WTC11 (cell line): Measurements from ENCODE around the gene ASB1.

Source experiments
- ATF6 ChIP-seq: sonication (generic); formaldehyde crosslinking; IDR thresholded peaks from 2 replicates; pipeline ENCODE4 v1.8.1; 2023; ENCODE audit warnings: mild to moderate bottlenecking, missing genetic modification reagents
- FOXK1 ChIP-seq: sonication (generic); formaldehyde crosslinking; IDR thresholded peaks from 2 replicates; pipeline ENCODE4 v1.8.0; 2022; ENCODE audit warnings: mild to moderate bottlenecking, moderate library complexity, missing genetic modification reagents
- FOXP1 ChIP-seq: sonication (generic); formaldehyde crosslinking; IDR thresholded peaks from 2 replicates; pipeline ENCODE4 v1.8.0; 2022; ENCODE audit warnings: missing genetic modification reagents, mild to moderate bottlenecking, moderate library complexity, borderline replicate concordance
- KAT7 ChIP-seq: sonication (generic); formaldehyde crosslinking; IDR thresholded peaks from 2 replicates; pipeline ENCODE4 v1.8.1; 2023; ENCODE audit warnings: missing genetic modification reagents, mild to moderate bottlenecking, borderline replicate concordance
- NFYB ChIP-seq: sonication (generic); formaldehyde crosslinking; conservative IDR thresholded peaks from 2 replicates; pipeline ENCODE4 v1.8.0; 2022; ENCODE audit warnings: low read depth, missing genetic modification reagents
- RELA ChIP-seq: sonication (generic); formaldehyde crosslinking; IDR thresholded peaks from 2 replicates; pipeline ENCODE4 v1.8.1; 2022; ENCODE audit warnings: missing genetic modification reagents, mild to moderate bottlenecking, borderline replicate concordance
- SMAD4 ChIP-seq: sonication (generic); formaldehyde crosslinking; IDR thresholded peaks from 2 replicates; pipeline ENCODE4 v1.8.0; 2022; ENCODE audit warnings: mild to moderate bottlenecking, missing genetic modification reagents
- ZNF121 ChIP-seq: sonication (generic); formaldehyde crosslinking; IDR thresholded peaks from 2 replicates; pipeline ENCODE4 v1.8.0; 2023; ENCODE audit warnings: missing genetic modification reagents
- TF ChIP-seq, protein P1 (sequence below): fragments of 200-600 bp; IDR thresholded peaks from 2 replicates; pipeline ENCODE4 v1.8.0; 2022; ENCODE audit warnings: antibody characterized with exemption
- TF ChIP-seq, protein P2 (sequence below): sonication (generic); formaldehyde crosslinking; IDR thresholded peaks from 2 replicates; pipeline ENCODE4 v1.8.1; 2023; ENCODE audit warnings: mild to moderate bottlenecking, missing genetic modification reagents, moderate library complexity
- TF ChIP-seq, protein P3 (sequence below): sonication (generic); formaldehyde crosslinking; IDR thresholded peaks from 2 replicates; pipeline ENCODE4 v1.8.1; 2022; ENCODE audit warnings: low read depth, missing genetic modification reagents, borderline replicate concordance
- TF ChIP-seq, protein P4 (sequence below): sonication (generic); formaldehyde crosslinking; IDR thresholded peaks from 2 replicates; pipeline ENCODE4 v1.8.1; 2022; ENCODE audit warnings: missing genetic modification reagents, borderline replicate concordance
- TF ChIP-seq, protein P5 (sequence below): sonication (generic); formaldehyde crosslinking; IDR thresholded peaks from 2 replicates; pipeline ENCODE4 v1.8.1; 2022; ENCODE audit warnings: mild to moderate bottlenecking, missing genetic modification reagents, moderate library complexity, borderline replicate concordance

GRCh38 chr2:238397356-238397755 is 29.4 kb upstream of the ASB1 start:
- no peak for TF ChIP-seq SMAD4 (CRISPR knock-in tag)
- TF ChIP-seq NFYB (CRISPR knock-in tag): no peak
- TF ChIP-seq, protein P1, sequence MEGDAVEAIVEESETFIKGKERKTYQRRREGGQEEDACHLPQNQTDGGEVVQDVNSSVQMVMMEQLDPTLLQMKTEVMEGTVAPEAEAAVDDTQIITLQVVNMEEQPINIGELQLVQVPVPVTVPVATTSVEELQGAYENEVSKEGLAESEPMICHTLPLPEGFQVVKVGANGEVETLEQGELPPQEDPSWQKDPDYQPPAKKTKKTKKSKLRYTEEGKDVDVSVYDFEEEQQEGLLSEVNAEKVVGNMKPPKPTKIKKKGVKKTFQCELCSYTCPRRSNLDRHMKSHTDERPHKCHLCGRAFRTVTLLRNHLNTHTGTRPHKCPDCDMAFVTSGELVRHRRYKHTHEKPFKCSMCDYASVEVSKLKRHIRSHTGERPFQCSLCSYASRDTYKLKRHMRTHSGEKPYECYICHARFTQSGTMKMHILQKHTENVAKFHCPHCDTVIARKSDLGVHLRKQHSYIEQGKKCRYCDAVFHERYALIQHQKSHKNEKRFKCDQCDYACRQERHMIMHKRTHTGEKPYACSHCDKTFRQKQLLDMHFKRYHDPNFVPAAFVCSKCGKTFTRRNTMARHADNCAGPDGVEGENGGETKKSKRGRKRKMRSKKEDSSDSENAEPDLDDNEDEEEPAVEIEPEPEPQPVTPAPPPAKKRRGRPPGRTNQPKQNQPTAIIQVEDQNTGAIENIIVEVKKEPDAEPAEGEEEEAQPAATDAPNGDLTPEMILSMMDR: no peak
- no peak for TF ChIP-seq ATF6 (CRISPR knock-in tag)
- no peak for TF ChIP-seq FOXP1 (CRISPR knock-in tag)
- TF ChIP-seq, protein P2, sequence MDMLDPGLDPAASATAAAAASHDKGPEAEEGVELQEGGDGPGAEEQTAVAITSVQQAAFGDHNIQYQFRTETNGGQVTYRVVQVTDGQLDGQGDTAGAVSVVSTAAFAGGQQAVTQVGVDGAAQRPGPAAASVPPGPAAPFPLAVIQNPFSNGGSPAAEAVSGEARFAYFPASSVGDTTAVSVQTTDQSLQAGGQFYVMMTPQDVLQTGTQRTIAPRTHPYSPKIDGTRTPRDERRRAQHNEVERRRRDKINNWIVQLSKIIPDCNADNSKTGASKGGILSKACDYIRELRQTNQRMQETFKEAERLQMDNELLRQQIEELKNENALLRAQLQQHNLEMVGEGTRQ (CRISPR knock-in tag): no peak
- TF ChIP-seq RELA: no peak
- no peak for TF ChIP-seq FOXK1 (CRISPR knock-in tag)
- TF ChIP-seq, protein P3, sequence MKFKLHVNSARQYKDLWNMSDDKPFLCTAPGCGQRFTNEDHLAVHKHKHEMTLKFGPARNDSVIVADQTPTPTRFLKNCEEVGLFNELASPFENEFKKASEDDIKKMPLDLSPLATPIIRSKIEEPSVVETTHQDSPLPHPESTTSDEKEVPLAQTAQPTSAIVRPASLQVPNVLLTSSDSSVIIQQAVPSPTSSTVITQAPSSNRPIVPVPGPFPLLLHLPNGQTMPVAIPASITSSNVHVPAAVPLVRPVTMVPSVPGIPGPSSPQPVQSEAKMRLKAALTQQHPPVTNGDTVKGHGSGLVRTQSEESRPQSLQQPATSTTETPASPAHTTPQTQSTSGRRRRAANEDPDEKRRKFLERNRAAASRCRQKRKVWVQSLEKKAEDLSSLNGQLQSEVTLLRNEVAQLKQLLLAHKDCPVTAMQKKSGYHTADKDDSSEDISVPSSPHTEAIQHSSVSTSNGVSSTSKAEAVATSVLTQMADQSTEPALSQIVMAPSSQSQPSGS (CRISPR knock-in tag): no peak
- no peak for TF ChIP-seq ZNF121
- TF ChIP-seq, protein P4, sequence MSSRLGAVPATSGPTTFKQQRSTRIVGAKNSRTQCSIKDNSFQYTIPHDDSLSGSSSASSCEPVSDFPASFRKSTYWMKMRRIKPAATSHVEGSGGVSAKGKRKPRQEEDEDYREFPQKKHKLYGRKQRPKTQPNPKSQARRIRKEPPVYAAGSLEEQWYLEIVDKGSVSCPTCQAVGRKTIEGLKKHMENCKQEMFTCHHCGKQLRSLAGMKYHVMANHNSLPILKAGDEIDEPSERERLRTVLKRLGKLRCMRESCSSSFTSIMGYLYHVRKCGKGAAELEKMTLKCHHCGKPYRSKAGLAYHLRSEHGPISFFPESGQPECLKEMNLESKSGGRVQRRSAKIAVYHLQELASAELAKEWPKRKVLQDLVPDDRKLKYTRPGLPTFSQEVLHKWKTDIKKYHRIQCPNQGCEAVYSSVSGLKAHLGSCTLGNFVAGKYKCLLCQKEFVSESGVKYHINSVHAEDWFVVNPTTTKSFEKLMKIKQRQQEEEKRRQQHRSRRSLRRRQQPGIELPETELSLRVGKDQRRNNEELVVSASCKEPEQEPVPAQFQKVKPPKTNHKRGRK: no peak
- TF ChIP-seq, protein P5, sequence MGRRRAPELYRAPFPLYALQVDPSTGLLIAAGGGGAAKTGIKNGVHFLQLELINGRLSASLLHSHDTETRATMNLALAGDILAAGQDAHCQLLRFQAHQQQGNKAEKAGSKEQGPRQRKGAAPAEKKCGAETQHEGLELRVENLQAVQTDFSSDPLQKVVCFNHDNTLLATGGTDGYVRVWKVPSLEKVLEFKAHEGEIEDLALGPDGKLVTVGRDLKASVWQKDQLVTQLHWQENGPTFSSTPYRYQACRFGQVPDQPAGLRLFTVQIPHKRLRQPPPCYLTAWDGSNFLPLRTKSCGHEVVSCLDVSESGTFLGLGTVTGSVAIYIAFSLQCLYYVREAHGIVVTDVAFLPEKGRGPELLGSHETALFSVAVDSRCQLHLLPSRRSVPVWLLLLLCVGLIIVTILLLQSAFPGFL (CRISPR knock-in tag): no peak
- TF ChIP-seq KAT7 (CRISPR knock-in tag): no peak
